HAP-1 (cell line): ENCODE data around the gene CMC2.

Source experiments
- DNase-seq, 2 experiments: peaks; one replicate each; pipeline ENCODE4 v3.0.0-alpha.2; 2016 to 2020; ENCODE audit warnings: low spot score in 2 of 2
- H3K27me3 ChIP-seq: fragments of 250-450 bp; sonication (Bioruptor Pico); 2 replicates; pipeline ENCODE4 v1.5.1; 2020; ENCODE audit warnings: low read depth, mild to moderate bottlenecking, moderate library complexity
- H3K36me3 ChIP-seq: fragments of 250-450 bp; sonication (Bioruptor Pico); replicated peaks from 2 replicates; pipeline ENCODE4 v1.5.1; 2020; ENCODE audit warnings: mild to moderate bottlenecking
- H3K4me1 ChIP-seq: fragments of 250-450 bp; sonication (Bioruptor Pico); 2 replicates; pipeline ENCODE4 v1.5.1; 2020; ENCODE audit warnings: mild to moderate bottlenecking
- H3K4me3 ChIP-seq: fragments of 250-450 bp; sonication (Bioruptor Pico); 2 replicates; pipeline ENCODE4 v1.5.1; 2020; ENCODE audit warnings: mild to moderate bottlenecking, moderate library complexity
- H3K9me3 ChIP-seq: fragments of 250-450 bp; sonication (Bioruptor Pico); 2 replicates; pipeline ENCODE4 v1.5.1; 2020; ENCODE audit warnings: mild to moderate bottlenecking, moderate library complexity
- in situ Hi-C: fragments of 300-500 bp; cut with MboI; formaldehyde crosslinking; loops from 3 replicates; pipeline ENCODE4 v1.14.3; 2020; ENCODE audit warnings: low sequenced_read_pairs, inconsistent platforms, mixed read lengths

CMC2 gene

DNA sequence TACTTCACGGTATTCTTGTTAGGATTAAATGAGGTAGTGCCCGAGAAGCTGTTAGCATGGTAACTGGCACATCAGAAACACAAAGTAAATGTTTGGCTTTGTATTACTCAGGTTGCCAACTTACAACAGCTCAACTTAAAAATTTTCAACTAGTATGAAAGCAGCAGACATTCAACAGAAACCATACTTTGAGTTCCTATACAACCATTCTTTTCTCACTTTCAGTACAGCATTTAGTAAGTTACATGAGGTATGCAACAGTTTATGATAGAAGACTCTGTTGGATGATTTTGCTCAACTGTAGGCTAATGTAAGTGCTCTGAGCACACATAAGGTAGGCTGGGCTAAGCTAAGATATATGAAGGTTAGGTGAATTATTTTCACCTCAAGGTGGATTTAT is 8.0 kb upstream of the CMC2 start:
- H3K4me1 ChIP-seq, result no peaks in the 10 kb centered on the region
- no peak overlapping the region for H3K4me3 ChIP-seq
- in situ Hi-C loops, result no loop called here
- no peaks in the 10 kb centered on the region for H3K27me3 ChIP-seq
- no peak for DNase-seq
- peaks cover 82% of the 10 kb centered on the region for H3K36me3 ChIP-seq
- no peaks in the 10 kb centered on the region for H3K9me3 ChIP-seq

GRCh38 chr16:81012974-81013373 is 6.3 kb upstream of the CMC2 start:
- no peak for DNase-seq
- Histone ChIP-seq H3K36me3 (peaks cover 68% of the 10 kb centered on the region), H3K27me3 (no peaks in the 10 kb centered on the region), H3K4me1 (peaks cover 2% of the 10 kb centered on the region; the same call in 1 of the 2 replicates), H3K4me3 (no peak overlapping the region), H3K9me3 (no peaks in the 10 kb centered on the region)
- in situ Hi-C loops, result no loop called here

DNA sequence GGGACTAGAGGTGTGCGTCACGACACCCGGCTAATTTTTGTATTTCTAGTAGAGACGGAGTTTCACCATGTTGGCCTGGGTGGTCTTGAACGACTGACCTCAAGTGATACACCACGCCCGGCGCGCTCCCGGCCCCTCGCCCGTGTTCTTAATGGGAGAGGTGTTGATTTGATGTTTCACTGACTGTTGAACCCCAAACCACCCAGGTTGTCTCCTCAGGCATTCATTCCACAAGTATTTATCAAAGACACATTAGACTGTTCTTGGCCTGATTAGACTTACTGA is 1.8 kb upstream of the CMC2 start:
- H3K27me3 ChIP-seq, result no peaks in the 10 kb centered on the region
- peaks cover 12% of the 10 kb centered on the region for H3K4me1 ChIP-seq
- no peaks in the 10 kb centered on the region for H3K9me3 ChIP-seq
- H3K4me3 ChIP-seq, result peak overlapping the region; percentile 97
- peaks cover 24% of the 10 kb centered on the region for H3K36me3 ChIP-seq
- in situ Hi-C loops, result no loop called here
- DNase-seq, result no peak

DNA sequence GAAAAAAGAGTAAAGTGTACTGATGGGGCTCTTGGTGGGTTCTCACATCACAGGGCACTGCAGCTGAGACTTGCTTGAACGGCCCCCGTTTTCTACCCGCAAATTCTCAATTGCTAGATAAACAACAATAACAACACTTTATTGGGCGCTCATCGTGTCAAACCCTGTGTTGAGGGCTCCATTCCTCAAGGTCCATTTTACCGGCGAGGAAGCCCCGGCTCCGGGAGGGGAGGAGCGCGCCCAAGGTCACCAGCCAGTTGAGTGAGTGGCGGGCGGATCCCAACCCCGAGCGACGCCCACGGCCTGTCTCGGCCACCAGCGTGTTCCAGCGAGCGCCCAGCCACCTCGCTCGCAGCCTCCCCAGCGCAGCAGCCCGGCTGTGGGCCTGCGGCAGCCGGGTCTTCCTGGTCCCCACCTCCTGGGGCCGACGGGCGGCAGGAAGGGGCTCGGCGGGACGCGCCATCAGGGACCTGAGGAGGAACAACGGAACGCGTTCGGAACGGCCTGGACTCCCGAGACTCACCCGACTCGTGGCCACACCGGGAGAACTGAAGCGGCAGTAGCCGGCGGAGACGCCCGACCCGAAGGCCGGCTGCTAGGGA is 373 bp downstream of the CMC2 start:
- Histone ChIP-seq H3K27me3 (no peaks in the 10 kb centered on the region), H3K36me3 (peaks cover 3% of the 10 kb centered on the region; the same call in 1 of the 2 replicates), H3K9me3 (no peaks in the 10 kb centered on the region), H3K4me1 (peaks cover 18% of the 10 kb centered on the region), H3K4me3 (peak overlapping the region; percentile 97)
- in situ Hi-C loops, result no loop called here
- peak; percentile 41 to 81 for DNase-seq

DNA sequence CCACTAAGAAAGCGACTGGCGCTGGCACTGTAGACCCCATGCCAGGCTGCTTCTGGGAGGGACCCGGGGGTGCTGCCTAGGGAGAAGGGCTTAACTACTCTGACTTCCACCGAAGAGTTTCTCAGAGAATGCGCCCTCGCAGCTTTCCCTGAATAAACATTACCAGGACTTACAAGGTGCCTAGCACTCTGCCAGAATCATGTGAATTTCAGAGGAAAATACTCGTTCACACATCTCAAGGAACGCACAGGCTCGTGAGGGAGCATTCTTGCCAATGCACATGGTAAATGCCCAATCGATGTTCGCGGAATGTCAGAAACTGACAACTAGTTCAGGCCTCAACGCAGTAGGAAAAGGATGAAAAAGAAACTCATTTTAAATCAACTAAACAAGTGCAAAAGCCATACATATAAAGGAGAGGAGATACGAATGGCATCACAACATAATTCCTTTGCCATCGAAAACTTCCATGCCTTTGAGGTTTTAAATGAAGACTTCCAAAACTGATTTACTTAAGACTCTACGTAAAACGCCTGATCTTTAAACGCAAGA is 999 bp downstream of the CMC2 start:
- peak in 1 of 2 experiments; percentile 23 for DNase-seq
- in situ Hi-C loops, result no loop called here
- Histone ChIP-seq H3K36me3 (peaks cover 3% of the 10 kb centered on the region; the same call in 1 of the 2 replicates), H3K9me3 (no peaks in the 10 kb centered on the region), H3K4me3 (peak overlapping the region; percentile 97), H3K27me3 (no peaks in the 10 kb centered on the region), H3K4me1 (peaks cover 18% of the 10 kb centered on the region)

GRCh38 chr16:81004646-81005353 is 1.9 kb downstream of the CMC2 start:
- peak; percentile 54 to 68 for DNase-seq
- H3K36me3 ChIP-seq, result peaks cover 3% of the 10 kb centered on the region; the same call in 1 of the 2 replicates
- H3K4me3 ChIP-seq, result peak overlapping the region; percentile 97
- in situ Hi-C loops, result no loop called here
- H3K9me3 ChIP-seq, result no peaks in the 10 kb centered on the region
- no peaks in the 10 kb centered on the region for H3K27me3 ChIP-seq
- peaks cover 18% of the 10 kb centered on the region for H3K4me1 ChIP-seq

DNA sequence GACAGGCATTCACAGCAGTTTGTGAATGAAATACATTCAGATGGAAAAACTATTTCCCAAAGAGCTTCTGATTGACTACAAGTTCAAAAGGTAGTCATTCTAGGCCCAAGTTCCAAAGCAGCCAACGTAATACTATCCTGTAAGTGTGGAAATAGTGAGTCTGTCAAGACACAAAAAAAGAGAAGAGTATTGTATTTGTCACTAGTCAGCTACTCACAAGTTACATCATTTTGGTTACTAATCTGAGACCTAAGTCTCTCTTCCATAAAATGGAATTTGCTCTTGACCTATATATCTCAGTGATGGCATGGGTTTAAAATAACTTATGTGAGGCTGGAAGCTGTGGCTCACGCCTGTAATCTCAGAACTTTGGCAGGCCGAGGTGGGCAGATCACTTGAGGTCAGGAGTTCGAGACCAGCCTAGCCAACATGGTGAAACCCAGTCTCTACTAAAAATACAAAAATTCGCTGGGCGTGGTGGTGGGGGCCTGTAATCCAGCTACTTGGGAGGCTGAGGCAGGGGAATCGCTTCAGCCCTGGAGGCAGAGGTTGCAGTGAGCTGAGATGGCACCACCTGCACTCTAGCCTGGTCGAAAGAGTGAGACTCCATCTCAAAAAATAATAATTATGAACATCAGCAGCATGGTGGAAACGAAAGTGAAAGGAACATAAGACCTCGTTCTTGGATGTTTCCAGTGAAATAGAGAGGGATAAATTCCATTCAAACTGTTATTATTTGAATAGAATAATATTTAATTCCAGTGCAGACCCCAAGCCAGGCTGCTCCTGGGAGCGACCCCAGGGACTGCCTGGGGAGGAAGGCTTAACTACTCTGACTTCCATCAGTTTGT is 2.9 kb downstream of the CMC2 start:
- H3K9me3 ChIP-seq, result no peaks in the 10 kb centered on the region
- H3K4me1 ChIP-seq, result peaks cover 18% of the 10 kb centered on the region
- in situ Hi-C loops, result no loop called here
- H3K4me3 ChIP-seq, result no peak overlapping the region
- H3K27me3 ChIP-seq, result no peaks in the 10 kb centered on the region
- DNase-seq, result no peak
- H3K36me3 ChIP-seq, result no peaks in the 10 kb centered on the region; the same call in 1 of the 2 replicates

GRCh38 chr16:81003064-81003463 is 3.6 kb downstream of the CMC2 start:
- Histone ChIP-seq H3K4me1 (peaks cover 16% of the 10 kb centered on the region), H3K4me3 (no peak overlapping the region), H3K36me3 (no peaks in the 10 kb centered on the region; the same call in 1 of the 2 replicates), H3K9me3 (no peaks in the 10 kb centered on the region), H3K27me3 (no peaks in the 10 kb centered on the region)
- DNase-seq, result no peak
- in situ Hi-C loops, result no loop called here

DNA sequence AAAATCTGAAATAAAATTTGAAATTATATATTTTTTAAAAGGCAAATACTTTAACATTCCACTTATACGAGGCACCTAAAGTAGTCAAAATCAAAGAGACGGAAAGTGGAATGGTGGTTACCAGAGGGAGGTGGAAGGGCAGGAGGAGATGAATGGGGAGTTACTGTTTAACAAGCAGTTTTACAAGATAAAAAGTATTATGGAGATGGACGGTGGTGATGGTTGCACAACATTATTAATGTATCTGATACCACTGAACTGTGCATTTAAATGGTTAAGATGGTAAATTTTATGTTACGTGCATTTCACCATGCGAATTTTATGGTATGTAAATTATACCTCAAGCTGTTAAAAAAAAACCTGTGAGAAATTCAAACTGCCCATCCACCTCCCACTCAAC is 5.4 kb downstream of the CMC2 start:
- in situ Hi-C loops, result no loop called here
- no peaks in the 10 kb centered on the region for H3K27me3 ChIP-seq
- no peaks in the 10 kb centered on the region for H3K9me3 ChIP-seq
- no peaks in the 10 kb centered on the region; the same call in none of the 2 replicates for H3K36me3 ChIP-seq
- DNase-seq, result peak in 1 of 2 experiments; percentile 28
- H3K4me1 ChIP-seq, result peaks cover 26% of the 10 kb centered on the region
- H3K4me3 ChIP-seq, result no peak overlapping the region

DNA sequence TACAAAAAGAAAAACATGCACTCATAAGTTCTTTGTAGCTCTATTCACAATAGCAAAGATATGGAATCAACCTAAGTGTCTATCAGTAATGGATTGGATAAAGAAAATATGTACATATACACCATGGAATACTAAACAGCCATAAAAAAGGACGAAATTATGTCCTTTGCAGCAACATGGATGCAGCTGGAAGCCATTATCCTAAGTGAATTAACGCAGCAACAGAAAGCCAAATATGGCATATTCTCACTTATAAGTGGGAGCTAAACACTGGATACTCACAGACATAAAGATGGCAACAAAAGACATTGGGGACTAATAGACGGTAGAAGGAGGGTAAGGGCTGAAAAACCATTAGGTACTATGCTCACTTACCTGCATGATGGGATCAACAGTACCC is 5.8 kb downstream of the CMC2 start:
- H3K4me1 ChIP-seq, result peaks cover 27% of the 10 kb centered on the region
- no peak for DNase-seq
- no peaks in the 10 kb centered on the region for H3K27me3 ChIP-seq
- in situ Hi-C loops, result no loop called here
- no peaks in the 10 kb centered on the region for H3K9me3 ChIP-seq
- no peak overlapping the region for H3K4me3 ChIP-seq
- no peaks in the 10 kb centered on the region; the same call in none of the 2 replicates for H3K36me3 ChIP-seq

DNA sequence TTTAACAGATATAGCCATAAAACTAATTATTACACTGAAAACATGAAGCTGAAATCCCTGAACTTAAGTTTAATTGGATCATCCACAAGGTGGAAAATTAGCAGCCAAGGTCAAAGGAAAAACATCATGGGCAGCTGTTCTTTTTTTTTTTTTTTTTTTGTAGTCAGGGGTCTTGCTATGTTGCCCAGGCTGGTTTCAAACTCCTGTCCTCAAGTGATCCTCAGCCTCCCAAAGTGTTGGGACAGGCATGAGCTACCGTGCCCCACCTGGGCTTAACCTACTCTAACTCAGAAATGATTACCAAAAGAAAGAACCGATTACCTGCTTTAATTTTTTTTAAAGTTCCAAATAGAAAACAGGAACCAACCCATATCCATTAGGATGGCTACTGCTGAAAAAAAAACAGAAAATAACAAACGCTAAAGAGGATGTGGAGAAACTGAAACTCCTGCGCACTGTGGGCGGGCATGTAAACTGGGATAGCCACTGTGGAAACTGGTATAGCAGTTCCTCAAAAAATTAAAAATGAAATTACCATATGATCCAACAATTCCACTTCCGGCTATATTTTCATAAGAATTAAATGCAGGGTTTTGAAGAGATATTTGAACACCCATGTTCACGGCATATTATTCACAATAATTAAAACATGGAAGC is 8.6 kb downstream of the CMC2 start:
- Histone ChIP-seq H3K4me1 (peaks cover 17% of the 10 kb centered on the region), H3K27me3 (no peaks in the 10 kb centered on the region), H3K36me3 (no peaks in the 10 kb centered on the region; the same call in none of the 2 replicates), H3K4me3 (no peak overlapping the region), H3K9me3 (no peaks in the 10 kb centered on the region)
- in situ Hi-C loops, result no loop called here
- DNase-seq, result no peak

DNA sequence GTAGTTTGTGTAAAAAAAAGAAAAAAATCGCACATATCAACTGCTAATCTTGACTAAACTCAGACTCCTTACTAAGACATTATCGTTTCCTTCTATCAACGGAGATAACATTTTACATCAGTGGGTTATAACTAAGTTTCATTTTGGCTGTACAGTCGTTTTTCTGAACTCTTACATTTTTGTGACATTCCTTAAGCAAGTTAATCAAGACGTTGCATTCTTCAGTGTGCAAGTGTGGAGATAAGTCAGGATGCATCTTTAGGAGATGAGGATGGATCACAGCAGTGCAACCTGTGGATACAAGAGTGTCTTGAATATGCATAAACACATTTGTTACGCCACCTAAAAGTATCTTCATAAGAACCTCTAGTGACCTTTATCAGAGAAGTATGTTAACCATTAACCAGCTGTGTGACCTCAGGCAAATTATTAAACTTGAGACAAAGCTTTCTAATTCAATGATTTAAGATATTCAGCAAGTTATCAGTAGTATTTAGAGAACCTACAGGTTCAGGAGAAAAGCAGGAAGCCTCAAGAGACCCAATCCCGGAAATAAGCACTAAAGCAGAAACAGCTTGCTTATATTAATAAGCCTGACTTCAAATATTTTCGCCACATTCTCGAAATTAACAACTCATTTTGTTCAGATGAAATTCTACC is 9.4 kb downstream of the CMC2 start:
- Histone ChIP-seq H3K4me1 (peaks cover 17% of the 10 kb centered on the region), H3K4me3 (no peak overlapping the region), H3K36me3 (no peaks in the 10 kb centered on the region; the same call in none of the 2 replicates), H3K27me3 (no peaks in the 10 kb centered on the region), H3K9me3 (no peaks in the 10 kb centered on the region)
- in situ Hi-C loops, result no loop called here
- no peak for DNase-seq

DNA sequence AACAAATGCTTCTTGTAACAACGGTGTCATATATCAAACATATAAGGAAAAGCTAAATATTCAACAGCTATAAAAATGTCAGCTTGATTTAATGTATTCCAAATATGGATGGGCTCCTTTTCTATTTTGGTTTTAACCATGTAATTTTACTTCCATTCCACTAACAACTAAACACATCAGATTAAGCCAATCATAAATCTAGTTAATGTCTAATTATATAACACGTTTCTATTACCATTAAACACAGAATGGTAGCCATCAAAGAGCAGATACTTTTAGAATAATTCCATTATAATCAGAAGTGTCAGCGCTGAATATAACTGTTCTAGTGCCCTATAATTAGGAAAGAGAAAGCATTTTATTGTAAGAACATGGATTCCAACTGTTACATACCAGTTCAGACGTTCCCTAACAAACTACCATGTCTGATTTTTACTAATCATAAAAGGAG is 10.0 kb downstream of the CMC2 start:
- H3K4me1 ChIP-seq, result peaks cover 15% of the 10 kb centered on the region
- no peak overlapping the region for H3K4me3 ChIP-seq
- no peaks in the 10 kb centered on the region for H3K27me3 ChIP-seq
- in situ Hi-C loops, result no loop called here
- no peaks in the 10 kb centered on the region; the same call in none of the 2 replicates for H3K36me3 ChIP-seq
- no peaks in the 10 kb centered on the region for H3K9me3 ChIP-seq
- DNase-seq, result no peak
